Stimulated activated naive CD4-positive, alpha-beta T cell (primary cell): ENCODE data around the gene CTNNA2.
"Not testable (repeated sequence)": the region's sequence is repeated elsewhere in the genome, so short reads cannot be mapped to it uniquely, and the experiment has no call there.

Experiments
- DNase-seq, 6 experiments: peaks; one replicate each; lab custom pipeline; 2025; lab: John Stamatoyannopoulos, UW

Gene CTNNA2

GRCh38 chr2:80146757-80147156 is 633.9 kb downstream of the CTNNA2 start:
- not testable (repeated sequence) for DNase-seq

DNA sequence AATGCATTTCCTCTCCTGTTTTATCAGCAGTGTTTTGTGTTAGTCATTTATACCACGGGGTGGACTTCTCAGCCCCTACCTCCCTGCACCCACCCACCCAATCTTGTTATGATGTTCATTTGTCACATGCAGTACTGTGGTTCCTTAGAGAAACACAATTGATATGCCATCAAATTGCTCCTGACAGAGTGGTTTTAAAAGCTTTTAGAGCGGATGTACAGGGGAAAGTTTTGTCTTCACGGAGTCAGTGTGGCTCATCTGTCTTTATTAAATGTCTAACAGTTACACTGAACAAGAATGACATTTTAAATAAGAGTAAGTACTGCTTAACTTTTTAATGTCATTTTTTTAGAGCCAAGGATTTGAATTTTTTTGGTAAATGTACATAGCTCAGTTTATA is 634.8 kb downstream of the CTNNA2 start:
- no peak for DNase-seq

- no peak for DNase-seq
Measured at GRCh38 chr2:80148906-80149305, 636.1 kb downstream of the CTNNA2 start.

DNA sequence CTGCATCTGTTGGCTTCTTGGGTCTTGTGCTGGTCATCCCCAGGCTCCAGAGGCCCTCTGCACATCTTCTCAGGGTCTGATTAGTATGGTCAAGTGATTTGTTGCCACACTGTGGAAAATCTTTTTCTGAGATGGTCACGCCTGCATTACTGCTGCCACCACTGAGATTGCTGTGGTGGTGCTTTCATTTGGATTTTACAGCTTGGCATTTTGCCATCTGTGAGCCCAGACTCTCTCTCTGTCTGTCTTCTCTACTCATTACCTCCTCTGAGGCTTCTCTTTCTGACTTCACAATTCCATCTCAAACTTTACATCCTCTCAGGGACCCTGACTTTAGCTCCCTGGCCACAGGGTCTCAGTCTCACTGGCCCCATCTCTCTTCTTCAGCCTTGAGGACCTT is 637.1 kb downstream of the CTNNA2 start:
- DNase-seq: no peak

GRCh38 chr2:80151248-80151647 is 638.4 kb downstream of the CTNNA2 start:
- no peak for DNase-seq

GRCh38 chr2:80151651-80152050 is 638.8 kb downstream of the CTNNA2 start:
- no peak for DNase-seq

DNA sequence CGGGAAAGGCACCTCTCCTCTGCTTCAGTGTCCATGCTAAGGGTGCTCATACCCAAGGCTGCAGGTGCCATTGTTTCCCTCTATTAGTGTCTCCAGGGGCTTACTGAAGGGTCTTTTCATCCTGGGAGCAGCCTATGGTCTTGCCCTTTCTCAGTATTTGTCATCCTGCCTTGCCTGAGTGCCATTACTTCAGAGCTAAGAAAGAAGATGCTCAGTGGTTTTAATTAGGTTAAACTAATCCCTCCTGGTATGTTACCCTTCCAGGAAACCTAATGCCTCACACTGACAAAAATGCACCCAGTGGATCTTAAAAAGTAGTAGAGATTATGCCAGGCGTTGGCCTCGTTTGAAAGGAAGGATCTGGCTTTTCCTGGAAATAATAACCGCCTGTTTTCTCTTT is 640.3 kb downstream of the CTNNA2 start:
- DNase-seq: no peak

DNA sequence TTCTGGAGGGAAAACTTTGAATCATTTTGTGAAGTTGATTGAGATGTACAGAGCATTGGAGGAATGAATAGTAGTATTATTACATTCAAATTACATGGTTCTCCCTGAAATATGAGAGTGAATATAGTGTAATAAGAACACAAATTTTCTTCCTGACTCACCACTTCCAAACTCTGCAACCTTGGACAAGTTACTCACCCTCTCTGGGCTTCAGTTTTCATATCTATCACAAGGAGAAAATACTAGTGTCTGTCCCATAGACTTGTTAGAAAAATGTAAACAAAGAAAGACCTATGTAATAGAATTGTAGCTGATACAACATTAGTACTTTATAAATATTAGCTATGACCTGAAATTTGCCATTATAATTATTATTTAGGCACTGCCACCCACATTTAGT is 640.9 kb downstream of the CTNNA2 start:
- no peak for DNase-seq

GRCh38 chr2:80154231-80154915 is 641.5 kb downstream of the CTNNA2 start:
- DNase-seq: no peak

DNA sequence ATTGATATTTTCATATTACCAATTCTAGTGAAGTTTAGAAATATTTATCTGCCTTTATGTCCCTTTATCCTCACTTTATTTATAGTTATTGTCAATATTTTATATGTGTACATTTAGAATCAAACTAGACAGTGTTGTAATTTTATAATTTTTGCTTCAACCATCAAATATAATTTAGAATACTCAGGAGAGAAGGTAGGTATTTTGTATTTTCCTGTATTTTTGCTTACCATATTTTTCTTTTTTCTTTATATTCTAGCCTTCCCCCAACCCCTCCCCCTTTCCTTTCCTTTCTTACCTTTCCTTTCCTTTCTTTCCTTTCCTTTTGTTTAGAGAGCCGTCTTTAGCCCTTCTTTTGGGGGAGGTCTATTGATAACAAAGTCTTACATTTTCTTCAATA is 651.5 kb downstream of the CTNNA2 start:
- no peak for DNase-seq

DNA sequence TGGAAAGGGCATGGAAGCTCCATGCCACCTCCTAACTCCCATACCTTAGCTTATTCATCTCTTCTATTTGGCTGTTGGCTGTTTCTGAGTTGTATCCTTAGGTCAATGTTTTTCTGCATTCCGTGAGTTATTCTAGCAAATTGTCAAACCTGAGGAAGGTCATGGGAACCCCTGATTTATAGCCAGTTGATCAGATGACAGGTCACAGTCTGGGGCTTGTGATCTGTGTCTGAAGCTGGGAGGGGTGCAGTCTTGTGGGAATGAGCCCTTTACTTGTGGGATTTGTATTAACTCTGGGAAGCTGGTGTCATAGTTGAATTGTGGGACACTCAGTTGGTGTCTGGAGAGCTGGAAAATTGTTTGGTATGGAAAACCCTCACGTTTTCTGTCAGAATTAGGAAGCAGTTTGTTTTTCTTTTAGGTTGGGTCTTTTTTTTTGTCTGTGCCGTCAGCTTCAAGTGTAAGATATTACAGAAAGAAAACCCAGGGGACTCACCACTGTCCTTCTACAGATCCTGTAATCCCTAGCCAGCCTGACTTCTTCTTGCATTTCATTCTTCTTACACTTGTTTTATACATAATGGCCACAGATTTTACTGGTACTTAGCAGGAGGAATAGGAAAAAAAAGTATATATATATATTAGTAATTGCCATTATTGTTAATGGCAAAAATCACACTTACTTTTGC is 653.8 kb downstream of the CTNNA2 start:
- DNase-seq: no peak

GRCh38 chr2:80167284-80167808 is 654.5 kb downstream of the CTNNA2 start:
- no peak for DNase-seq

DNA sequence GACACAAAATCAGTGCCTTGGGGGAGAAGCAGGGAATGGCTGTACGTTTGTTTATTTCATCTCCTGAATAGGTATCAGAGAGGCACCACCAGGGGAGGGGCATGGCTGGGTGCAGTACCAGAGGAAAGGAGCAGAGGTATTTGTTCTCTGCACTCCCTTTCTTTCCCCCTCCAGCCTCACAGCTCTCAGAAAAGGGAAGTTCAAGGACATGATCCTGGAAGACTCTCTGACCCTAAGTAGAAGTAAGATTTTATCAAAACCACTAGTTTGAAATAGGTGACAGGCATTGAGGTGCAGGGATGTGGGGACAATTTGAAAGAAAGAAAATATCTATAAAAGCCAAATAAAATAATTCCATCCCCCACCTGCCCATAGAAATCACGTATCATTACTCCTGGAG is 655.2 kb downstream of the CTNNA2 start:
- no peak for DNase-seq

- no peak for DNase-seq
Measured at GRCh38 chr2:80168801-80169200, 656.0 kb downstream of the CTNNA2 start.

- DNase-seq: no peak
Measured at GRCh38 chr2:80169811-80170594, 657.2 kb downstream of the CTNNA2 start.

- DNase-seq: no peak
Measured at GRCh38 chr2:80185091-80185490, 672.2 kb downstream of the CTNNA2 start.

- DNase-seq: no peak
Measured at GRCh38 chr2:80186262-80186661, 673.4 kb downstream of the CTNNA2 start.

GRCh38 chr2:80187156-80187555 is 674.3 kb downstream of the CTNNA2 start:
- DNase-seq: no peak

GRCh38 chr2:80190166-80190565 is 677.3 kb downstream of the CTNNA2 start:
- no peak for DNase-seq

DNA sequence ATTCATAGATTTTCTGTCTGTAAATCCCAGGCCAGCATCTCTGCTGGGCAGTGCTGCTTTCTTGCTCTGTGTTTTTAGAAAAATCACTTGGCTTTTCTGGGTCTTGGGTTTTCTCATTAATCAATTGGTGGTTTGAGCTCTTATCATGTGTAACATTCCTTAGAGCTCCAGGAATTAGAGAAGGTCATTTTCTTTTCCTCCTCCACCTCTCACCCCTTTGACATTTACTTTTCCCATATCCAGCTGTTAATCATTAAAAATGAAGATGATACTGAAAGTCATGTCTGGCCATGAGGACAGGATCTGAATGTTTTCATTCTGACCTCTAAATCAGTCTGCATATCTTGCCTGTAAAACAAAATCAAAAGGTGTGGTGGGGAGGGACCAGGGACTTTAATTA is 680.7 kb downstream of the CTNNA2 start:
- no peak for DNase-seq

DNA sequence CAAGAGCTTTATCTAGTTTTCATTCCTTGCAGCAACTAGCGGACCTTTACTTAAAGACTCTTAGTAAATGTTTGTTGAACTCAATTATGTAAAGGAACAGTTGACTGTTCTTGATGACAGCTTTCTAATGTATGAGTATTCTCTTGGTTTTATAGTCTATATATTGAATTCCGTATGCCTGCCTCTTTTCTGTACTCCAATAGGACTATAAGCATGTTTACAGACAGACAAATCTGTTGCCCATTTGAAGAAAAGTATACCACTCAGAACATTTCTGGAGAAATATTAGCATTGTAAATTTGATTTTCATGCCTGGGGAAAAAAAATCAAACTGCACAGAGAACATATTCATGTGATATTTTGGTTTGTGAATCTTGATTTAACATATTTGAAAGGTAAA is 682.2 kb downstream of the CTNNA2 start:
- DNase-seq: no peak

GRCh38 chr2:80198042-80198441 is 685.2 kb downstream of the CTNNA2 start:
- DNase-seq: no peak

DNA sequence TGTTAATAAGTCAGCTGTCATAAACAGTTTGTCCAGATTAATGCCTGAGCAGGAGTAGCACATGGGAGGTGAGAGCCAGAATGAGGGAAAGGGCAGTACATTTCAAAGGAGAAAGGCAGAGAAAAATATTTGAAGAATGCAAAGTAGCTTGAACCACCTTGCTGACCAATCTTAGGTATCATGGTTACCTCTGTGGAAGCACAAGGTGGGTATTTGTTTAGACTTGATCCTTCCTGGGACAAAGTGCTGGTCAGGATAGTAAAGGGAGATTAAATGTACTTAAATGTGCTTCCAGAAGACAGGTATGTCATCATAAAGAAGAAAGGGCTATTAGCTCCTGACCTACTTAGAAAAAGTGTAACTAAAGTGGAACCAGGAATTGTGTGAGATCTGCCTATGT is 686.7 kb downstream of the CTNNA2 start:
- no peak for DNase-seq
